H1 (cell line): Measurements from ENCODE around the gene SPTSSA. TPM values are rescaled to one million over a fixed set of nuclear protein-coding genes. Genes with fewer than 3 reads are reported as not detected.

Source experiments
- KDM4A ChIP-seq: IDR thresholded peaks from one replicate; pipeline ENCODE4 v1.7.1; 2012; ENCODE audit warnings: low read depth, mild to moderate bottlenecking, moderate library complexity, low read length, inconsistent platforms; ENCODE audit not compliant: severe bottlenecking
- polyA plus RNA-seq, 7 experiments: library from polyadenylated mRNA; depleted of rRNA in 3 of 7; stranded (reverse) in 5 of 7; unstranded in 2 of 7; fragments of >200 nt in 5 of 7; fragments of 200-250 nt in 2 of 7; gene quantifications; 1 replicate in 5 of 7; 2 replicates in 1 of 7; 4 replicates in 1 of 7; pipeline versions ENCODE4 v1.2.1 to v1.2.3, GENCODE V29; 2011 to 2013; ENCODE audit warnings: missing spikeins in 2 of 7, mixed read lengths in 2 of 7
- total RNA-seq: library from RNA; stranded (reverse); fragmentation: NEBNext Ultra II Directional; extraction: Animal tissue kit (Norgen Biotek cat#: 25700); gene quantifications from 2 replicates; pipeline ENCODE4 v1.2.1, GENCODE V29; 2021

SPTSSA gene
- total and polyA plus RNA-seq, 2 of the 8 experiments (the other 6 are each of a cell fraction or from before 2014, with no cell fraction given), result 24.9 to 28.5 TPM

GRCh38 chr14:34496679-34497513 is 34.9 kb upstream of the SPTSSA start (continued):
- peak; percentile 12 for TF ChIP-seq KDM4A
